Transverse colon (tissue), 3 donors: Measurements from ENCODE around the gene USP28.

Experiments used
- CTCF ChIP-seq, 5 experiments: fragments of 200-600 bp in 3 of 5; fragments of 450-650 bp in 2 of 5; sonication (generic) in 3 of 5; IDR thresholded peaks; 1 replicate in 2 of 5; 2 replicates in 3 of 5; pipeline ENCODE4 v1.5.1; 2016 to 2017; ENCODE audit warnings: antibody characterized with exemption in 5 of 5, inconsistent platforms in 3 of 5, mild to moderate bottlenecking in 2 of 5, moderate library complexity in 1 of 5
- EP300 ChIP-seq: sonication (generic); formaldehyde crosslinking; IDR thresholded peaks from one replicate; pipeline ENCODE4 v1.6.1; 2017; ENCODE audit warnings: antibody characterized with exemption, low read depth
- POLR2A ChIP-seq: fragments of 450-650 bp; IDR thresholded peaks from one replicate; pipeline ENCODE4 v1.6.1; 2016; ENCODE audit warnings: antibody characterized with exemption, mild to moderate bottlenecking, moderate library complexity

GRCh38 chr11:113855803-113856202, 19.6 kb downstream of the USP28 start:
- TF ChIP-seq CTCF (IDR thresholded peaks at IDR 0.05) (no peak), EP300 (no peak), POLR2A (no peak)
